HepG2 (cell line): Measurements from ENCODE around the gene ETNK1. TPM values are rescaled to one million over a fixed set of nuclear protein-coding genes. Genes with fewer than 3 reads are reported as not detected.

ENCODE experiments used
- ATF5 ChIP-seq: sonication (generic); formaldehyde crosslinking; IDR thresholded peaks from 2 replicates; pipeline ENCODE4 v1.4.0; 2020; ENCODE audit warnings: mild to moderate bottlenecking, low read depth, missing genetic modification reagents
- CREM ChIP-seq, 2 experiments: sonication (generic) in 1 of 2; formaldehyde crosslinking in 1 of 2; IDR thresholded peaks; 2 replicates each; pipeline versions ENCODE4 v1.4.0 to v1.6.1; 2016 to 2020; ENCODE audit warnings: antibody characterized with exemption in 1 of 2, mild to moderate bottlenecking in 1 of 2, missing genetic modification reagents in 1 of 2
- DBP ChIP-seq: sonication (generic); formaldehyde crosslinking; IDR thresholded peaks from 2 replicates; pipeline ENCODE4 v1.4.0; 2020; ENCODE audit warnings: missing genetic modification reagents; ENCODE audit errors: not compliant biosample characterization
- GATAD2A ChIP-seq: IDR thresholded peaks from 2 replicates; pipeline ENCODE4 v1.6.1; 2016
- GPN1 ChIP-seq: sonication (generic); formaldehyde crosslinking; IDR thresholded peaks from 2 replicates; pipeline ENCODE4 v1.5.1; 2020; ENCODE audit warnings: missing genetic modification reagents, borderline replicate concordance
- HDAC6 ChIP-seq: fragments of 200-600 bp; sonication (generic); IDR thresholded peaks from 2 replicates; pipeline ENCODE4 v1.7.0; 2017; ENCODE audit warnings: mild to moderate bottlenecking, antibody characterized with exemption, low read length, low read depth
- HNRNPLL ChIP-seq: fragments of 200-400 bp; formaldehyde crosslinking; IDR thresholded peaks from 2 replicates; pipeline ENCODE4 v1.6.1; 2017; ENCODE audit warnings: mild to moderate bottlenecking, low read depth, low read length; ENCODE audit not compliant: poor library complexity, severe bottlenecking
- HOXA7 ChIP-seq: sonication (generic); formaldehyde crosslinking; IDR thresholded peaks from 2 replicates; pipeline ENCODE4 v1.8.1; 2022; ENCODE audit warnings: mild to moderate bottlenecking, missing genetic modification reagents, moderate library complexity
- MAFG ChIP-seq: sonication (generic); formaldehyde crosslinking; IDR thresholded peaks from 2 replicates; pipeline ENCODE4 v1.5.1; 2020; ENCODE audit warnings: mild to moderate bottlenecking, missing genetic modification reagents
- MTF2 ChIP-seq: sonication (generic); formaldehyde crosslinking; IDR thresholded peaks from 2 replicates; pipeline ENCODE4 v1.5.0; 2020; ENCODE audit warnings: missing genetic modification reagents, borderline replicate concordance
- PATZ1 ChIP-seq: sonication (generic); formaldehyde crosslinking; IDR thresholded peaks from 2 replicates; pipeline ENCODE4 v1.4.0; 2020; ENCODE audit warnings: missing genetic modification reagents
- PBX3 ChIP-seq: sonication (generic); formaldehyde crosslinking; IDR thresholded peaks from 2 replicates; pipeline ENCODE4 v1.8.1; 2023; ENCODE audit warnings: missing genetic modification reagents, inconsistent platforms, borderline replicate concordance
- PRDM10 ChIP-seq: sonication (generic); formaldehyde crosslinking; IDR thresholded peaks from 2 replicates; pipeline ENCODE4 v1.4.0; 2020; ENCODE audit warnings: low read depth, missing genetic modification reagents
- TBL1XR1 ChIP-seq: fragments of 150-350 bp; IDR thresholded peaks from 2 replicates; pipeline ENCODE4 v1.6.1; 2014; ENCODE audit warnings: borderline replicate concordance, low read length; ENCODE audit not compliant: partially characterized antibody
- THAP7 ChIP-seq: sonication (generic); formaldehyde crosslinking; IDR thresholded peaks from 2 replicates; pipeline ENCODE4 v1.8.1; 2023; ENCODE audit warnings: mild to moderate bottlenecking, missing genetic modification reagents
- ZMAT5 ChIP-seq: sonication (generic); formaldehyde crosslinking; IDR thresholded peaks from 2 replicates; pipeline ENCODE4 v1.5.0; 2020; ENCODE audit warnings: mild to moderate bottlenecking, low read depth, missing genetic modification reagents, borderline replicate concordance
- ZNF3 ChIP-seq: IDR thresholded peaks from 2 replicates; pipeline ENCODE4 v1.7.0; 2017; ENCODE audit warnings: inconsistent platforms
- ZNF430 ChIP-seq: sonication (generic); formaldehyde crosslinking; IDR thresholded peaks from 2 replicates; pipeline ENCODE4 v1.9.0; 2021; ENCODE audit warnings: mild to moderate bottlenecking, missing genetic modification reagents
- ZNF790 ChIP-seq: sonication (generic); formaldehyde crosslinking; IDR thresholded peaks from 2 replicates; pipeline ENCODE4 v1.8.0; 2022; ENCODE audit warnings: missing genetic modification reagents, mild to moderate bottlenecking, borderline replicate concordance
- polyA plus RNA-seq, 8 experiments: library from polyadenylated mRNA; depleted of rRNA in 3 of 8; stranded (reverse) in 7 of 8; unstranded in 1 of 8; fragments of >200 nt; fragmentation: Illumina TruSeq in 4 of 8; extraction: Trizol in 4 of 8; gene quantifications; 2 replicates each; pipeline versions ENCODE4 v1.2.1 to v1.2.3, GENCODE V29; 2011 to 2016; ENCODE audit warnings: low read depth in 4 of 8, missing spikeins in 1 of 8, mixed read lengths in 1 of 8; ENCODE audit not compliant: insufficient read depth in 1 of 8
- total RNA-seq, 5 experiments: library from RNA; depleted of rRNA; stranded (reverse); fragments of >200 nt; fragmentation: Illumina TruSeq; extraction: Trizol; gene quantifications; 2 replicates each; pipeline ENCODE4 v1.2.3, GENCODE V29; 2016; ENCODE audit warnings: low read depth in 1 of 5

ETNK1 gene
- total and polyA plus RNA-seq, 2 of the 13 experiments (the other 11 are each of a cell fraction or from before 2014, with no cell fraction given), result 14.4 to 55.7 TPM

- TF ChIP-seq PATZ1 (CRISPR knock-in tag), result peak; percentile 39; the same call in 1 of the 2 replicates
- TF ChIP-seq PBX3 (CRISPR knock-in tag), result 0 out of 2 replicates have a peak, but pooled peaks have one; percentile 2
- peak; percentile 83 for TF ChIP-seq HNRNPLL
- TF ChIP-seq GPN1 (CRISPR knock-in tag), result no peak
- 0 out of 2 replicates have a peak, but pooled peaks have one; percentile 10 for TF ChIP-seq ZNF430
- peak; percentile 91 for TF ChIP-seq PRDM10 (CRISPR knock-in tag)
- TF ChIP-seq DBP (CRISPR knock-in tag), result no peak
- no peak for TF ChIP-seq MAFG (CRISPR knock-in tag)
- peak; percentile 21; the same call in 1 of the 2 replicates for TF ChIP-seq CREM (IDR thresholded peaks at IDR 0.05)
- no peak for TF ChIP-seq CREM (CRISPR knock-in tag; IDR thresholded peaks at IDR 0.05)
- no peak for TF ChIP-seq HOXA7 (CRISPR knock-in tag)
- TF ChIP-seq ZNF790 (CRISPR knock-in tag), result no peak
- TF ChIP-seq ZMAT5 (CRISPR knock-in tag), result no peak
- TF ChIP-seq ZNF3 (CRISPR knock-in tag), result no peak
- TF ChIP-seq ATF5 (CRISPR knock-in tag), result no peak
- TF ChIP-seq GATAD2A, result peak; percentile 16; the same call in 1 of the 2 replicates
- TF ChIP-seq HDAC6, result no peak
- 0 out of 2 replicates have a peak, but pooled peaks have one; percentile 3 for TF ChIP-seq MTF2 (CRISPR knock-in tag)
- no peak for TF ChIP-seq TBL1XR1
- TF ChIP-seq THAP7 (CRISPR knock-in tag), result no peak
These were observed 857 bp downstream of the ETNK1 start (continued) for GRCh38 chr12:22625762-22626294.
